GM12878 (cell line): ENCODE data around the gene EEF1A2.
"Not testable (repeated sequence)": the region's sequence is repeated elsewhere in the genome, so short reads cannot be mapped to it uniquely, and the experiment has no call there.

Experiments used
- CBFB ChIP-seq: IDR thresholded peaks from 2 replicates; pipeline ENCODE4 v1.6.1; 2016; ENCODE audit warnings: antibody characterized with exemption, low read depth
- HCFC1 ChIP-seq: fragments of 150-350 bp; IDR thresholded peaks from 2 replicates; pipeline ENCODE4 v1.6.1; 2014; ENCODE audit warnings: low read length
- MTA2 ChIP-seq: fragments of 450-650 bp; IDR thresholded peaks from 2 replicates; pipeline ENCODE4 v1.6.1; 2016; ENCODE audit warnings: low read depth, mild to moderate bottlenecking, moderate library complexity
- POLR2A ChIP-seq: IDR thresholded peaks from 2 replicates; pipeline ENCODE4 v1.6.1; 2011; ENCODE audit warnings: low read depth, mild to moderate bottlenecking, low read length
- YY1 ChIP-seq: IDR thresholded peaks from 2 replicates; pipeline ENCODE4 v1.6.1; 2011; ENCODE audit warnings: low read depth, mild to moderate bottlenecking, low read length

DNA sequence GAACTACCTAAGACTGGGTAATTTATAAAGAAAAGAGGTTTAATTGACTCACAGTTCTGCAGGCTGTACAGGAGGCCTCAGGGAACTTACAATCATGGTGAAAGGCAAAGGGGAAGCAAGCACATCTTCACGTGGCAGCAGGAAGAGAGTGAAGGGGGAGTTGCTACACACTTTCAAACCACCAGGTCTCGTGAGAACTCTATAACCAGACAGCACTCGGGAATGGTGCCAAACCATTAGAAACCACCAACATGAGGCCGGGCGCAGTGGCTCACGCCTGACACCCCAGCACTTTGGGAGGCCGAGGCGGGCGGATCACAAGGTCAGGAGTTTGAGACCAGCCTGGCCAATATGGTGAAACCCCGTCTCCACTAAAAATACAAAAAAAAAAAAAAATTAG lies 15.6 kb upstream of the EEF1A2 start:
- TF ChIP-seq YY1, MTA2, HCFC1, CBFB, POLR2A: not testable (repeated sequence)
